A673 (cell line): ENCODE data around the gene PCBP3.

Experiments used
- CTCF ChIP-seq: fragments of 300-800, 200-600 bp; sonication (generic); conservative IDR thresholded peaks from 2 replicates; pipeline ENCODE4 v1.5.1; 2017; ENCODE audit warnings: low read depth, mild to moderate bottlenecking, antibody characterized with exemption, low read length, moderate library complexity, mixed read lengths
- EZH2 ChIP-seq: fragments of 200-600 bp; sonication (generic); IDR thresholded peaks from 2 replicates; pipeline ENCODE4 v1.6.1; 2017; ENCODE audit warnings: borderline replicate concordance, low read depth, mild to moderate bottlenecking, mixed read lengths, antibody characterized with exemption, low read length; ENCODE audit not compliant: poor library complexity, severe bottlenecking

GRCh38 chr21:45864436-45864835 lies 220.9 kb downstream of the PCBP3 start:
- no peak for TF ChIP-seq CTCF
- TF ChIP-seq EZH2: no peak
